Parathyroid adenoma (tissue), 2 donors: ENCODE data around the gene IL11RA.

Experiments
- H2AFZ ChIP-seq: fragments of 300-600 bp; sonication (generic); one replicate; pipeline ENCODE4 v1.7.0; 2017; ENCODE audit warnings: antibody characterized with exemption, mild to moderate bottlenecking
- H3K27ac ChIP-seq: fragments of 300-600 bp; sonication (generic); one replicate; pipeline ENCODE4 v1.7.0; 2017
- H3K27me3 ChIP-seq: fragments of 300-600 bp; sonication (generic); one replicate; pipeline ENCODE4 v1.7.0; 2017; ENCODE audit warnings: low read length; ENCODE audit not compliant: control insufficient read depth, insufficient read depth
- H3K36me3 ChIP-seq: fragments of 300-600 bp; sonication (generic); one replicate; pipeline ENCODE4 v1.7.0; 2017; ENCODE audit warnings: low read length; ENCODE audit not compliant: control insufficient read depth, insufficient read depth
- H3K4me1 ChIP-seq: fragments of 300-600 bp; sonication (generic); one replicate; pipeline ENCODE4 v1.7.0; 2017; ENCODE audit warnings: control low read depth
- H3K4me2 ChIP-seq: fragments of 300-600 bp; sonication (generic); one replicate; pipeline ENCODE4 v1.7.0; 2017; ENCODE audit warnings: low read length
- H3K4me3 ChIP-seq: fragments of 300-600 bp; sonication (generic); one replicate; pipeline ENCODE4 v1.7.0; 2017; ENCODE audit warnings: low read depth, low read length
- H3K79me2 ChIP-seq: fragments of 300-600 bp; sonication (generic); one replicate; pipeline ENCODE4 v1.7.0; 2017; ENCODE audit warnings: control low read depth
- H3K9ac ChIP-seq: fragments of 300-600 bp; sonication (generic); one replicate; pipeline ENCODE4 v1.7.0; 2017; ENCODE audit warnings: mild to moderate bottlenecking
- H3K9me3 ChIP-seq: fragments of 300-600 bp; sonication (generic); one replicate; pipeline ENCODE4 v1.7.0; 2017; ENCODE audit warnings: low read length; ENCODE audit not compliant: control insufficient read depth
- CTCF ChIP-seq: fragments of 300-600 bp; sonication (generic); IDR thresholded peaks from one replicate; pipeline ENCODE4 v1.7.0; 2017; ENCODE audit warnings: antibody characterized with exemption, mild to moderate bottlenecking
- donor health status: primary hyperparathyroidism.

The IL11RA gene

DNA sequence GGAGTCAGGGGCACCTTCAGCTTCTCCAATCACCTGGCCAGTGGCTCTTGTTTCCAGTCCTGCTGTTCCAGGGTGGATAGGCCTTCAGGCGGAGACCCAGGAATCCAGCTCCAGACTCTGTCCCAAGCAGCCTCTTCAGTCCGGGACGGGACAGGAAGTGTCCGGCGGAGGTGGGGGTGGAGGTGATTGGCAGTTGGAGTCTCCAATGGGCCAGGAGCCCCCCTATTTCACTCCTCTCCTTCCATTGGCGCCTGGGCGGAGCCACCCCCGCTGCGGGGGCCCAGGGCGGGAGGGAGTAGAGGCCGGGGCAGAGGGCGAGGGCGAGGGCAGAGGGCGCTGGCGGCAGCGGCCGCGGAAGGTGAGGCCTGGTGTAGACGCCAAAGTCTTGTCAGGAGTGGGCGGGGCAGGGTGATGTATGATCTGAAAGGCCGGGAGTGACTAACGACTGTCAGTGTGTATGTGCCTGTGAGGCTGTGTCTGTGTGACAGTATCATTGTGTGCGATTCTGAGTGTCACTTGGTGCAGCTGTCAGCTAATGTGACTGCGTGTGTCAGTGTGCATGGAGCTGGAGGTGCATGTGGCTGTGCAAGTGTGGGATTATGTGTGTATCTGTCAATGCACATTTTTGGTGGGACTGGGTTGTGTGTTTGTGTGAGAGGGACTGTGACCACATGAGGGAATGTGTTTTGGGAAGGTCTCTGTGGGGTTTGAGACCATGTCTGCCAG, at the start of gene IL11RA:
Gene IL11RA (plus strand): TSS at position 310 of the 726 bp plus-strand sequence. CDS start 3,033 bp downstream, outside the sequence.
- TF ChIP-seq CTCF, result no peak
- Histone ChIP-seq H3K27ac (peak within 1 kb of the TSS; percentile 64), H3K4me2 (peak within 1 kb of the TSS; percentile 62), H3K36me3 (no peaks in the 10 kb centered on the region), H3K9me3 (no peaks in the 10 kb centered on the region), H3K4me1 (peaks cover 10% of the 10 kb centered on the region), H3K4me3 (peak within 1 kb of the TSS; percentile 48), H2AFZ (peak within 1 kb of the TSS; percentile 65), H3K9ac (no peak within 1 kb of the TSS), H3K79me2 (peaks cover 3% of the 10 kb centered on the region), H3K27me3 (no peaks in the 10 kb centered on the region)

DNA sequence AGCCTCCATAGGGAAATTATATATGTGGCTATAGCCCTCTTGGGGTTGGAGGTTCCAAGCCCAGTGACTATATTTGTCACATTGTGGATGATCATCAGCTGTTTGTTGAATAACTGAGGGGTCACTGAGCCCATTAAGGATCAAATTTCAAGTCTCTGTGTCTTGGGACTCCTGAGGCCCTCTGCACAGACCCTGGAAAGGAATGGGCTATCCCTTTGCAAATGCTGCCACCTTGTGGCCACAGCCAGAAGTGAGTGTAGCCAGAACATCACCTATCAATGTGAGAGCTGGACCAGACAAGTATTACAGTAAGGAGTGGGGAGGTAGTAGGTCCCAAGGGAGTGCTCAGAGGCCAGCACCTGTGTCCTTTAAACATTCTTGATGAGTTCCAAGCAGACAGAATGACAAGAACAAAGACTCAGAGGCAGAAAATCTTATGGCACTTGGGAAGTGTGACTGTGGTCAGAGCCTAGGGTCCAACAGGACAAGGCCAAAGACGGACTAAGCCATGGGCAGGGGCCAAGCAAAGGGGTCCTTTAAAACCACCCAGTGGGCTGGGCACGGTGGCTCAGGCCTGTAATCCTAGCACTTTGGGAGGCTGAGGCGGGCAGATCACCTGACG, 48.3 kb upstream of the IL11RA start:
- Histone ChIP-seq H3K4me3 (no peak overlapping the region), H3K27ac (no peak overlapping the region), H3K79me2 (no peaks in the 10 kb centered on the region), H3K9me3 (no peaks in the 10 kb centered on the region), H3K9ac (no peak overlapping the region), H3K4me1 (peaks cover 2% of the 10 kb centered on the region), H2AFZ (no peak overlapping the region), H3K27me3 (no peaks in the 10 kb centered on the region), H3K4me2 (no peak overlapping the region), H3K36me3 (no peaks in the 10 kb centered on the region)
- TF ChIP-seq CTCF, result peak; percentile 84

DNA sequence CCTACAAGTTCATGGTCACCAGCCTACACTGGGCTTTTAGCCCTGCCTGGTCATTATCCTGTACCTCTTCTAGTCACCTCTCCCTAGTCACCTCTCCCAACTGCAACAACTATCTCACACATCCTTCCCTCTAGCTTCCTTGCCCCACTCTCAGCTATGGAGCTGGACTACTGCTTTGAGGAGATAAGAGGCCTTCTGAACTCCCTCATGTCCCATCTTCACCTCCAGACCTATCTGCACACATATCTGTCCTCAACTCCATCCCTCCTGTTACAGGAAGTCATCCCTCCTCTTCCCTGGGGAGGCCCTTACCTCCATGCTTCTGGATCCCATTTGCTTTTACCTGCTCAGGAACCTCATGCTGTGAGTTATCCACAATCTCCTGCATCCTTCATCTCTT, 45.8 kb upstream of the IL11RA start:
- Histone ChIP-seq H3K9me3 (no peaks in the 10 kb centered on the region), H2AFZ (no peak overlapping the region), H3K9ac (no peak overlapping the region), H3K36me3 (no peaks in the 10 kb centered on the region), H3K79me2 (no peaks in the 10 kb centered on the region), H3K4me2 (no peak overlapping the region), H3K4me3 (no peak overlapping the region), H3K27me3 (no peaks in the 10 kb centered on the region), H3K4me1 (peaks cover 2% of the 10 kb centered on the region), H3K27ac (no peak overlapping the region)
- no peak for TF ChIP-seq CTCF

DNA sequence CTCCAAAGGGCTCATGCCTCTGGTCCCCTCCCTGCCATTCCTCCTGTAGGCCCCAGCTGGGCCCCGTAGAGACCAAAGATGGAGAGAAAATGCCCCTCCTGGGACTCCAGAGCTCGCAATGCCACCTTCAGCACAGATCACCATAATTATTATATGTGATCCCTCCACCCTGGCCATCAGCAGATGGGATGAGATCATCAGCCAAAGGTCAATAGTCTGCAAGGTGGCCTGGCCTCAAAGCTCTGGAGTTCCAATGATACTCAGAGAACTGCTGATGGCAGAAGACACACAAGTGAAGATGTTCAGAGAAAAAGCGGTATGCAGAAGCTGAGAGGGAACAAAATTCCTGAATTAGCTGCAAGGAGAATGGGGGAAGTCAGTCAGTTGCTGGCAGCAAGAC, 45.1 kb upstream of the IL11RA start:
- H3K27me3 ChIP-seq, result no peaks in the 10 kb centered on the region

More for the DNA sequence above, 45.1 kb upstream of the IL11RA start:
- no peaks in the 10 kb centered on the region for H3K9me3 ChIP-seq
- no peak overlapping the region for H3K27ac ChIP-seq
- no peak overlapping the region for H3K9ac ChIP-seq
- H3K36me3 ChIP-seq, result no peaks in the 10 kb centered on the region
- peaks cover 2% of the 10 kb centered on the region for H3K4me1 ChIP-seq
- no peak overlapping the region for H2AFZ ChIP-seq
- no peaks in the 10 kb centered on the region for H3K79me2 ChIP-seq
- no peak overlapping the region for H3K4me2 ChIP-seq
- TF ChIP-seq CTCF, result no peak
- H3K4me3 ChIP-seq, result no peak overlapping the region
